Fibroblast of upper back skin (primary cell): ENCODE data around the gene HYAL2.

Experiments
- DNase-seq: peaks from one replicate; pipeline ENCODE4 v3.0.0-alpha.2; 2013

The HYAL2 gene

GRCh38 chr3:50350213-50350526, 27.6 kb upstream of the HYAL2 start:
- no peak for DNase-seq

GRCh38 chr3:50347187-50347813, 24.8 kb upstream of the HYAL2 start:
- DNase-seq, result peak; percentile 73

- peak; percentile 43 for DNase-seq
Observed at GRCh38 chr3:50345586-50346234, 23.2 kb upstream of the HYAL2 start, which contains the start of gene ZMYND10. TSS of gene ZMYND10 (minus strand) at chr3:50345732. CDS start at chr3:50345579, 153 bp downstream.

- DNase-seq, result no peak
Observed at GRCh38 chr3:50345008-50345407, 22.5 kb upstream of the HYAL2 start.

- DNase-seq, result no peak
Observed at GRCh38 chr3:50342813-50343633, 20.5 kb upstream of the HYAL2 start.

GRCh38 chr3:50341996-50342650, 19.6 kb upstream of the HYAL2 start:
- no peak for DNase-seq

GRCh38 chr3:50341537-50341936, 19.0 kb upstream of the HYAL2 start:
- no peak for DNase-seq

GRCh38 chr3:50340448-50341329, 18.1 kb upstream of the HYAL2 start, which contains the start of gene RASSF1:
TSS of gene RASSF1 (minus strand) at chr3:50340836. CDS start at chr3:50340805, 31 bp downstream.
- DNase-seq, result peak; percentile 59

GRCh38 chr3:50340147-50340447, 17.6 kb upstream of the HYAL2 start:
- no peak for DNase-seq

- DNase-seq, result peak; percentile 66
Observed at GRCh38 chr3:50339485-50340146, 17.1 kb upstream of the HYAL2 start.

GRCh38 chr3:50338965-50339364, 16.4 kb upstream of the HYAL2 start:
- DNase-seq, result no peak

- DNase-seq, result peak; percentile 99
Observed at GRCh38 chr3:50337175-50337861, 14.8 kb upstream of the HYAL2 start.

- peak; percentile 21 for DNase-seq
Observed at GRCh38 chr3:50336452-50337174, 14.1 kb upstream of the HYAL2 start.

- no peak for DNase-seq
Observed at GRCh38 chr3:50334339-50335075, 12.0 kb upstream of the HYAL2 start.

GRCh38 chr3:50333744-50334328, 11.3 kb upstream of the HYAL2 start:
- peak; percentile 45 for DNase-seq

GRCh38 chr3:50331364-50331907, 8.9 kb upstream of the HYAL2 start:
- no peak for DNase-seq

- DNase-seq, result no peak
Observed at GRCh38 chr3:50330330-50330729, 7.8 kb upstream of the HYAL2 start.

- DNase-seq, result peak; percentile 94
Observed at GRCh38 chr3:50327943-50328691, 5.6 kb upstream of the HYAL2 start, which contains the start of gene TUSC2. TSS of gene TUSC2 (minus strand) at chr3:50328223. CDS start at chr3:50328099, 124 bp downstream.
